RWPE1 (cell line): ENCODE measurements around the gene CGB1.

Source experiments
- CTCF ChIA-PET: fragments of 350-600 bp; sonication (Branson Sonifier 250); formaldehyde crosslinking; extraction: SDS; loops from one replicate; lab custom pipeline; 2021; lab: Yijun Ruan, JAX
- POLR2A ChIA-PET: fragments of 400-600 bp; formaldehyde crosslinking; extraction: SDS; loops from one replicate; lab custom pipeline; 2020; ENCODE audit warnings: antibody characterized with exemption; ENCODE audit not compliant: low non-redundant PET; lab: Yijun Ruan, JAX
- DNase-seq: peaks from one replicate; pipeline ENCODE4 v3.0.0; 2012; ENCODE audit warnings: low spot score
- H3K27ac ChIP-seq: fragments of 450-650 bp; 2 replicates; pipeline ENCODE4 v1.5.1; 2017
- TF ChIP-seq, protein P1 (sequence below): fragments of 450-650 bp; conservative IDR thresholded peaks from 2 replicates; pipeline ENCODE4 v1.5.1; 2017; ENCODE audit warnings: low read depth, mild to moderate bottlenecking

The CGB1 gene

DNA sequence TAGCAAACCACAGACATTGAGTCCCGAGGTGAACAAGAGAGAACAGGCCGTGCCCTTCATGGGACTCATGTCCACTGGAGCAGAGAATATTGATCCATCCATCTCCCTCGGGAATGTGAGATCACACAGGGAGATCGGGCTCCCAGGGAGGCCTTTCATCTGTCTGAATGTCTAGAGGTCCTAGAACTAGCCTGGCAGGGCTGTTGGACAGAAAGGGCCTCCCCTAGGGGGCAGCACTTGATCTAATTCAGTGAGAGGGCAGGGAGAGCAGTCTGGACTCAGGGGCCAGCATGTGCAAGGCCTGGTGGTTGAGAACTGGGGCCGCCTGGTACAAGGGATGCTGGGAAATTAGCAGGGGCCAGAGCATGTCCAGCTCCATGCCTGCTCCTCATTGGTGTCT, 38.7 kb downstream of the CGB1 start:
- ChIA-PET CTCF (interaction anchor here (0.6 to 0.8 kb wide), 4 partner anchors 11 to 296 kb away, joined by 3 to 4 read pairs (median 3); no protein-coding TSS in a partner anchor), POLR2A (no interaction called here)
- TF ChIP-seq, protein P1, sequence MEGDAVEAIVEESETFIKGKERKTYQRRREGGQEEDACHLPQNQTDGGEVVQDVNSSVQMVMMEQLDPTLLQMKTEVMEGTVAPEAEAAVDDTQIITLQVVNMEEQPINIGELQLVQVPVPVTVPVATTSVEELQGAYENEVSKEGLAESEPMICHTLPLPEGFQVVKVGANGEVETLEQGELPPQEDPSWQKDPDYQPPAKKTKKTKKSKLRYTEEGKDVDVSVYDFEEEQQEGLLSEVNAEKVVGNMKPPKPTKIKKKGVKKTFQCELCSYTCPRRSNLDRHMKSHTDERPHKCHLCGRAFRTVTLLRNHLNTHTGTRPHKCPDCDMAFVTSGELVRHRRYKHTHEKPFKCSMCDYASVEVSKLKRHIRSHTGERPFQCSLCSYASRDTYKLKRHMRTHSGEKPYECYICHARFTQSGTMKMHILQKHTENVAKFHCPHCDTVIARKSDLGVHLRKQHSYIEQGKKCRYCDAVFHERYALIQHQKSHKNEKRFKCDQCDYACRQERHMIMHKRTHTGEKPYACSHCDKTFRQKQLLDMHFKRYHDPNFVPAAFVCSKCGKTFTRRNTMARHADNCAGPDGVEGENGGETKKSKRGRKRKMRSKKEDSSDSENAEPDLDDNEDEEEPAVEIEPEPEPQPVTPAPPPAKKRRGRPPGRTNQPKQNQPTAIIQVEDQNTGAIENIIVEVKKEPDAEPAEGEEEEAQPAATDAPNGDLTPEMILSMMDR, result 0 out of 2 replicates have a peak, but pooled peaks have one; percentile 38
- DNase-seq, result no peak
- H3K27ac ChIP-seq, result peak overlapping the region; percentile 42

DNA sequence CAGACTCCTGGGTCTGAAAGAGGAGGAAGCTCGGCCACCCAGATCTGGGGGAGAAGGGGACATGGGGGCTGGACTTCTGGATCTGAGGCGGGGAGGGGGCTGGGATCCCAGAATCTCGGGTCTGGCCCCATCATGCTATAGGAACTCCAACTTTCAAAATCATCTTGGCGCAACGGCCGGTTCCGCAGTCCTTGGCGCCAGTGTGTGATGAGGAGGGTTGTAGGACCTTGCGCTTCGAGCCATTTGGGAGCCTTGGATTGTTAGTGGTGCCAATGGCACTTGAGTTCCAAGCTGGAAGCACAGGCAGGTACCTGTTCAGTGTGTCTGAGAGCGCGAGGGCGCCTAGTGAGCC, 42.7 kb downstream of the CGB1 start:
- TF ChIP-seq, protein P1, result no peak

DNA sequence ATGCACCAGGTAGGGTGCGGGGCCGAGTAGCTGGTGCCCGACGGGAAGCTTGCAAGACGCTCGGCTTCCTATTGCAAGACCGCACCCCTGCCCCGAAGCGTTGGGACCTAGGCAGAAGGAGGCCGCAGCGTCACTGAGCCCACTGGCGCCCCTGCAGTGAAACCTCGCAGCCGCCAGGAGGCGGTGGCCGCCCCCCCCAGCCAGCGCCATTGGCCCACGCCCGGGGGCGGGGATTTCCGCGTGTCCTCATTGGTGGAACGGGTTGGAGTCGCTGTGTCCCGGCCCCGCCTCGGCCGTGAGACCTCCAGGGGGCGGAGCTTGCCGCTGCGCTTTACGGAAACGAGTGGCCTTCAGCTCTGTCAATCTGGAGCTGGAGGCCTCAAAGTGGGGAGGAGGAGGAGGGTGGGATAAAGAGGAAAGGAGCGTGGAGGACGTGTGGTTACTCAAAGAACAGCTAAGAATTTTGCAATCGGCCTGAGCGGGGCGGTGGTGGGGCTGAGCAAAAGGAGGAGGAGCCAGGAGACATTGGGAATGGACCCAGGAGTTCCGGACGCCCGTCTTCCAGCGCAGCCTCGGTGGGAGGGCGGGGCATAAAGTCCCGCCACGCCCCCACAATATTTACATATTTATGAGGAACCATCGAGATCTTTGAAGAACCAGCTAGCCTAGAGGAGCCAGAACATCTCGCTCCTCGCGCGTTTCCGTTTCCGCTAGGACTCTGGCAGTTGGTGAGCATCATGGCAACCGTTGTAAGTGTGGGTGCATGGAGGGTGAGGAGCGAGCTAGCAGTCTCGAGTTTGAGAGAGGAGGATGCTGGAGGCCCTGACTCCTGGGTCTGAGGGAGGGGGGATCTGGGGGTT, 43.3 kb downstream of the CGB1 start, which contains the start of the genes GYS1 and RUVBL2:
GYS1 (minus strand) TSS at position 135 of the 860 bp plus-strand sequence. CDS start 197 bp downstream, outside the sequence.
RUVBL2 (plus strand) TSS at position 713 of the 860 bp plus-strand sequence; CDS start at position 738, 25 bp downstream.
- peak within 1 kb of the TSS; percentile 91 for H3K27ac ChIP-seq
- POLR2A ChIA-PET, result interaction anchor here (0.5 to 1.5 kb wide), 6 partner anchors 13 to 121 kb away, joined by 3 to 9 read pairs (median 4); partner anchors contain the start of genes CGB7, NTF4 and NUCB1
- CTCF ChIA-PET, result interaction anchor here (0.5 to 1.9 kb wide), 7 partner anchors 10 to 94 kb away, joined by 3 to 11 read pairs (median 4); no protein-coding TSS in a partner anchor
- TF ChIP-seq, protein P1, result peak; percentile 97
- DNase-seq, result peak; percentile 99

More for the DNA sequence above, 42.7 kb downstream of the CGB1 start:
- POLR2A ChIA-PET, result interaction anchor here (0.6 to 1.5 kb wide), 4 partner anchors 14 to 70 kb away, joined by 3 to 9 read pairs (median 4); partner anchors contain the start of genes CGB7 and NTF4
- DNase-seq, result no peak
- H3K27ac ChIP-seq, result peak overlapping the region; percentile 91
- CTCF ChIA-PET, result interaction anchor here (0.6 to 1.6 kb wide), 2 partner anchors 13 to 94 kb away, joined by 3 to 4 read pairs; no protein-coding TSS in a partner anchor

DNA sequence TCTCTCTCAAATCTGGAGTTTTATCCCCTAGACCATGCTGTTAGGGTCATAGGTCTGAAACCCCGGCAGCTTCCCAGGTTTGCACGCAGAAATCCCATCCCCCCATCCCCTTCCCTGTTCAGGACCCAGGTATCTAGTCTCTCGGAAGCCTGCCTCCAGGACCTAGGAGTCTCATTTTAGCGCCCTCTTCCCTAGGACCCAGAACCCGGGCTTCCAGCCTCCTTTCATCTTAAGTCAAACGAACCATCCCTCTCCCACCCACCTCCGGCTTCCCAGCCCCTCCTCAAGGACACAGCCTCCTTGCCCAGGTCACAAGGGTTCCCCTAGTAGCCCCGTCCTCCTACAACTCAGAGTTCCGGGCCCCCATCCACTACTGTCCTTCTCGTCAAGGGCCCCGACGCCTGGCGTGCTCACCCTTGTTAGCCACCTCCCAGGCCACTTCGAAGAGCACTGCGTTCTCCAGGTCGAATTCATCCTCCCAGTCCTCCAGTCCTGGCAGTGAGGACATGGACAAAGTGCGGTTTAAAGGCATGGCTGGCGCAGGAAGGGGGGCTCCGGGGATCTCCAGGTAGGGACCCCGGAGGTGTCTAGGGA, 44.0 kb downstream of the CGB1 start:
- no peak for DNase-seq
- TF ChIP-seq, protein P1, result no peak
- POLR2A ChIA-PET, result interaction anchor here (0.5 to 1.5 kb wide), 5 partner anchors 12 to 120 kb away, joined by 3 to 9 read pairs (median 3); partner anchors contain the start of gene NTF4
- CTCF ChIA-PET, result interaction anchor here (0.5 to 1.9 kb wide), 7 partner anchors 10 to 64 kb away, joined by 3 to 11 read pairs (median 4); no protein-coding TSS in a partner anchor
- H3K27ac ChIP-seq, result peak overlapping the region; percentile 91

DNA sequence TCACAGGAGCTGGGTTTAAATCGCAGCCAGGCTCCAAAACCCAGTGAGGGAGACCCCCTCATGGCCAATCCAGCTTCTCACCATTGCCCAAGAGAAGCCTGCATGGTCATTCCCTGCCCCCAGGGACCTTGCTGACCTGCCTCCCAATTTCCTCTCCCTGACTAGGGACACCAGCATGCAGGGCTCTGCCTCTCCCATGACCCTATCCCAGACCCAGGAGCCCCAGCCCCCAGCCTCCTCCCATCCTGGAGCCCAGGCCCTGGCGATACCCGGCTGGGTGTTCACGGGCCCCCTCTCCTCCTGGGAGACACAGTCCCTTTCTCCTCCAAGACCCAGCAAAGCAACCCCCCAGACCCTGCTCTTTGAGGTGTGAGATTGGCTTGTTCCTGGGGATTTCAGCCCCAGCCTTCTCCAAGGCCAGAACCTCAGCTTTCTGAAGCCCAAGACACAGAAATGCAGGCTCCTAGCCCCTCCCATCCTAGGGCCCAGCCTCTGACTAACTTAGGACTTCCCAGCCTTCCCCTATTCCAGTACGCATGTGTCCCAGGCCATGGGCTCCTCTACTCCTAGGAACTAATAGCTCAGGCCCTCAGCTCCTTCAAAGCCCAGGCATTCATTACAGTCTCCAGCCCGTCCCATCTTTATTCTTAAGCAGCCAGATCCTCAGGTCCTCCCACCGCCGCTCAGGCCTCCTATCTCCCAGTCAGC, 44.7 kb downstream of the CGB1 start:
- peak; percentile 82 for DNase-seq
- TF ChIP-seq, protein P1, result no peak
- ChIA-PET CTCF (interaction anchor here (0.5 to 1.9 kb wide), 4 partner anchors 12 to 452 kb away, joined by 3 to 11 read pairs (median 4); no protein-coding TSS in a partner anchor), POLR2A (interaction anchor here (1.0 to 1.1 kb wide), 2 partner anchors 14 to 26 kb away, joined by 3 read pairs; no protein-coding TSS in a partner anchor)
- H3K27ac ChIP-seq, result peak overlapping the region; percentile 91
